ENCODE measurements around the gene NEDD8.

- TF ChIP-seq POLR2AphosphoS5 (IDR thresholded peaks at IDR 0.05) (peak; percentile 3 to 75 (median 70)), POLR2A (IDR thresholded peaks at IDR 0.05) (no peak)
- TF ChIP-seq, protein P1, sequence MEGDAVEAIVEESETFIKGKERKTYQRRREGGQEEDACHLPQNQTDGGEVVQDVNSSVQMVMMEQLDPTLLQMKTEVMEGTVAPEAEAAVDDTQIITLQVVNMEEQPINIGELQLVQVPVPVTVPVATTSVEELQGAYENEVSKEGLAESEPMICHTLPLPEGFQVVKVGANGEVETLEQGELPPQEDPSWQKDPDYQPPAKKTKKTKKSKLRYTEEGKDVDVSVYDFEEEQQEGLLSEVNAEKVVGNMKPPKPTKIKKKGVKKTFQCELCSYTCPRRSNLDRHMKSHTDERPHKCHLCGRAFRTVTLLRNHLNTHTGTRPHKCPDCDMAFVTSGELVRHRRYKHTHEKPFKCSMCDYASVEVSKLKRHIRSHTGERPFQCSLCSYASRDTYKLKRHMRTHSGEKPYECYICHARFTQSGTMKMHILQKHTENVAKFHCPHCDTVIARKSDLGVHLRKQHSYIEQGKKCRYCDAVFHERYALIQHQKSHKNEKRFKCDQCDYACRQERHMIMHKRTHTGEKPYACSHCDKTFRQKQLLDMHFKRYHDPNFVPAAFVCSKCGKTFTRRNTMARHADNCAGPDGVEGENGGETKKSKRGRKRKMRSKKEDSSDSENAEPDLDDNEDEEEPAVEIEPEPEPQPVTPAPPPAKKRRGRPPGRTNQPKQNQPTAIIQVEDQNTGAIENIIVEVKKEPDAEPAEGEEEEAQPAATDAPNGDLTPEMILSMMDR (IDR thresholded peaks at IDR 0.05 in 8 of 11, conservative IDR thresholded peaks at IDR 0.05 in 3 of 11), result peak in 1 of 11 experiments; percentile 11
These were observed 724 bp upstream of the NEDD8 start, which contains the start of gene GMPR2 for GRCh38 chr14:24232645-24233537.

Measured in spleen (tissue), 7 donors.